Fibroblast of villous mesenchyme (primary cell): ENCODE measurements around the gene TEKT2. TPM values are rescaled to one million over a fixed set of nuclear protein-coding genes. Genes with fewer than 3 reads are reported as not detected.
A peak's percentile ranks its signal among the peaks of the same experiment; 100 is the strongest.

Experiments used
- DNase-seq: peaks from one replicate; pipeline ENCODE4 v3.0.0-alpha.2; 2010; ENCODE audit warnings: low read depth
- H3K4me3 ChIP-seq: 2 replicates; pipeline ENCODE4 v1.5.1; 2011; ENCODE audit warnings: low read depth, mild to moderate bottlenecking, low read length
- CTCF ChIP-seq: IDR thresholded peaks from 2 replicates; pipeline ENCODE4 v1.5.1; 2012; ENCODE audit warnings: low read depth, mild to moderate bottlenecking, low read length; ENCODE audit not compliant: insufficient read depth
- total RNA-seq: library from RNA; depleted of rRNA; stranded (reverse); fragments of >200 nt; gene quantifications from 2 replicates; pipeline ENCODE4 v1.2.3, GENCODE V29; 2012

TEKT2 gene
- total RNA-seq, 1 donor = not detected

GRCh38 chr1:36112823-36113222 is 28.9 kb downstream of the TEKT2 start:
- DNase-seq = no peak
- H3K4me3 ChIP-seq = no peak overlapping the region
- TF ChIP-seq CTCF = no peak

- no peak for TF ChIP-seq CTCF
- no peak for DNase-seq
These were observed 30.5 kb downstream of the TEKT2 start for GRCh38 chr1:36114371-36114770.

GRCh38 chr1:36115200-36115669 is 31.3 kb downstream of the TEKT2 start:
- no peak overlapping the region for H3K4me3 ChIP-seq
- no peak for TF ChIP-seq CTCF
- peak; percentile 60 for DNase-seq

More at GRCh38 chr1:36114371-36114770, 30.5 kb downstream of the TEKT2 start:
- no peak overlapping the region for H3K4me3 ChIP-seq

GRCh38 chr1:36115931-36116330 is 32.0 kb downstream of the TEKT2 start:
- DNase-seq = peak; percentile 71
- no peak overlapping the region for H3K4me3 ChIP-seq
- no peak for TF ChIP-seq CTCF

GRCh38 chr1:36116901-36117300 is 33.0 kb downstream of the TEKT2 start:
- no peak for TF ChIP-seq CTCF
- no peak for DNase-seq
- H3K4me3 ChIP-seq = no peak overlapping the region

GRCh38 chr1:36118447-36119204 is 34.7 kb downstream of the TEKT2 start:
- H3K4me3 ChIP-seq = no peak overlapping the region
- DNase-seq = peak; percentile 42
- no peak for TF ChIP-seq CTCF

- no peak for DNase-seq
These were observed 35.6 kb downstream of the TEKT2 start for GRCh38 chr1:36119456-36119855.

More at GRCh38 chr1:36119456-36119855, 35.6 kb downstream of the TEKT2 start:
- no peak overlapping the region for H3K4me3 ChIP-seq
- TF ChIP-seq CTCF = no peak
